HG03066 (cell line): Measurements from ENCODE around the gene GOLGB1.
"Not testable (repeated sequence)": the region's sequence is repeated elsewhere in the genome, so short reads cannot be mapped to it uniquely, and the experiment has no call there.

Source experiments
- ATAC-seq: cut with Tn5 transposase; IDR thresholded peaks from one replicate; pipeline ENCODE4 v1.9.1; 2021; ENCODE audit warnings: low read depth; ENCODE audit not compliant: unreplicated experiment

The GOLGB1 gene

GRCh38 chr3:121690777-121691405 lies 58.6 kb downstream of the GOLGB1 start:
- no peak for ATAC-seq

- ATAC-seq = not testable (repeated sequence)
Measured at GRCh38 chr3:121688747-121689146, 60.8 kb downstream of the GOLGB1 start.

- no peak for ATAC-seq
Measured at GRCh38 chr3:121681792-121682191, 67.7 kb downstream of the GOLGB1 start.

GRCh38 chr3:121677141-121677540 lies 72.4 kb downstream of the GOLGB1 start:
- no peak for ATAC-seq

- ATAC-seq = no peak
Measured at GRCh38 chr3:121670676-121671075, 78.9 kb downstream of the GOLGB1 start.

- no peak for ATAC-seq
Measured at GRCh38 chr3:121667333-121667732, 82.2 kb downstream of the GOLGB1 start.

- ATAC-seq = no peak
Measured at GRCh38 chr3:121665488-121665887, 84.1 kb downstream of the GOLGB1 start.

- no peak for ATAC-seq
Measured at GRCh38 chr3:121663171-121663847, 86.2 kb downstream of the GOLGB1 start.

GRCh38 chr3:121662742-121663141 lies 86.8 kb downstream of the GOLGB1 start:
- ATAC-seq = no peak

- ATAC-seq = no peak
Measured at GRCh38 chr3:121661376-121661775, 88.2 kb downstream of the GOLGB1 start.

- ATAC-seq = peak; percentile 85
Measured at GRCh38 chr3:121660356-121661171, 89.0 kb downstream of the GOLGB1 start, which contains the start of gene HCLS1. Gene HCLS1 (minus strand): TSS chr3:121660903. CDS start chr3:121658347, 2,556 bp downstream.

DNA sequence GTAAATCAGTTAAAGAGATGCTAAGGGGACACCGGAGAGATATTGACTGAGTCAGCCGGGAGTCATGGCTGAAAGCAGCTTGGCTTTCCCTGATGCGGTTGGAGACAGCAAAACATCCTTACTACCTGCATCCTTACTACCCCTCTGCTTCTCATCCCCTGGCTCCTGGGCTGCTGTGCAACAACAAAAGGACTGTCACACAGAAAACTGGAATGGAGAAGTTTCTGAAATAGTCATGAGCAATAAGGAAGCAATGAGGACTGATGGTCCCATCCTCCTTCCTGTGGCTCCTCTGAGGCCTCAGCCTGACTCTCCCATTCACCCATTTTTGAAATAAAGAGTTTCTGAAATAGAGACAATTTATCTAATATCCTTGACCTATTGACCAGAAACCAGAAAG lies 90.0 kb downstream of the GOLGB1 start:
- ATAC-seq = no peak

DNA sequence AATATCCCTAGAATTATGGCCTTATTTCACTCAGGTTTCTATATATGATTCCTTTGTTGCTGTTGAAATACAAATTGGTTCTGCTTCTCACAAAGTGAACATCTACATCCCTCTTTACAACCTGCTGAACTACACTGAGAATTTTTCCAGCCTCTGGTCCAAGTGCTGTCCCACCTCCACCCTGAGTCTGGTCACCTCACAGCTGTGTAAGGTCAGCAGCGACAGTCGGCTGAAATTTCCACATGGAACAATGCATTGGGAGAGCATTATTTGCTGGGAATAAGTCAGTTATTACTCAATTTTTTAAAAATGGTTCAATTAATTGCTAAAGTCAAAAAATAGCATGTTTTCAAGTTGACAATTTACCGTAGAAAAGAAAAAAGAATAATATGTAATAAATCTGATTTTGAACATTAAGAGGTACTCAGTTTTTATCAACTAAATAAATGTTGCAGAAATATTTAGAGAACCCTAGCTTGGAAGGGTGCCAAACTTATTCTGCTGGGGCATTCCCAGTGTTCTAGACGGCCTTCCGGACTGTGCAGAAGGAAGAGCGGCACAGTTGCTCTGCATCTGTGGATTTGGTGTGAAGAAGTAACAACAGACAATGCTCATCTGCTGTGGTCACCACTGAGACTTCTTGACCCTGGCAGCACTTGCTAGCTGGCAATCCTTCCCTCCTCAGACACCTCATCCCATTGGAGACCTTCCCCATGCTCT lies 90.7 kb downstream of the GOLGB1 start:
- no peak for ATAC-seq

DNA sequence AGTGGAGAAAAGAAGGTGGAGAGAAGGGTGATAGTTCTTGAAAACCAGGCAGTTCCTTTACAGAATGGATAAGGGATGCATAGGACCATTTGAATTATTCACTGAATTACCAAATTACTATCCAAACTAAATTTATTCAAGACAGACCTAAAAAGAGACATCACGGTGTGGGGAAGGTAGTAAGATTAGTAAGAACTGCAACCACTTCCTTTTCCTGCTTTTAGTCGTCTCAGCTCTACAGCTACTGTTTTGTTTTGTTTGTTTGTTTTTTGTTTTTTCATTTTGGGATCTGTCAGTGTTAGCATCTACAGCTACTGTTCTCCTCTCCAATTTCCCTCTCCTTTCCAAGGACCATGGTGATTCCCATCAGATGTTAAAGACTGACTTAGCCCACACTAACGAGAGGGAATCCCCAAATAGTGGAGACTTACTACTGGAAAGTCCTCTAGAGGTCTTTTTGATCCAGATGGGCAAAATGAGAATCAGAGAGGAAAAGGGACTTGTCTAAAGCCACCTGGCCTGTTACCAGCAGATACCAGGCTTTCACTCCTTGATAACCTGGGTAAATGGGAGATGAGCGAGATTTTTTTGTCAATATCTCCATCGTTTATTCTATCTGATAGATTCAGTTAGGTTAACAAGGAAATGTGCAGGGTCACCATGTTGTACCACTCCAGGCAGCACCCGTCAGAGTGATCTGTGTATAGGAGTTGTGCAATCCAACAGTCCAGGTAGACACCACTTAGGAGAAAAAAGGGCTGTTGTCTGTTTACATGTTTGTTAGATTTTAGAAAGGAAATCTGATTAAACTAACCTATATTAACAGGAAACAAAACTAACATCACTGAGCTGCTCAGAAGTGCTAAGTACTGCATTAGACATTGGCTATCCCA lies 94.8 kb downstream of the GOLGB1 start:
- peak; percentile 67 for ATAC-seq

- ATAC-seq = no peak
Measured at GRCh38 chr3:121651684-121652083, 97.9 kb downstream of the GOLGB1 start.

GRCh38 chr3:121649645-121650044 lies 99.9 kb downstream of the GOLGB1 start:
- no peak for ATAC-seq

GRCh38 chr3:121648219-121648958 lies 101.2 kb downstream of the GOLGB1 start:
- ATAC-seq = no peak

DNA sequence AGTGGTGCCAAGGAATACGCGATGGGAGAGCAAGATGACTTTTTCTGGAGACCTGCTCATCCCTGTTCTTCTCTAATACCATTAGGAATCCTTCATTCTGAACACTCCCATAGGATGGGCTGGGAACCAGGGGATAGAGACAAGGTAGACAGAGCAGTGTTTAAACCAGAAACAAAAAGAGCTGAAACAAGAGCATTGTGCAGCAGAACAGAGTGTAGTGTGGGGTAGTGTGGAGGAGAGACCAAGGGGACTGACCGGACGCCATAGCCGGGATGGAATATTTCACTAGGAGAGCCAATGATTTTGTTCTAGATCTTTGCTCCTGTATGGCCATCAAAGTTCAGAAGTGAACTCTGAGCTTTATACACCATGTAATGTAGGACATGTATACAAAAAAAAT lies 104.5 kb downstream of the GOLGB1 start:
- no peak for ATAC-seq
